Measurements from ENCODE around the gene INAFM2. TPM values are rescaled to one million over a fixed set of nuclear protein-coding genes. Genes with fewer than 3 reads are reported as not detected.

INAFM2 gene
- total RNA-seq, 1 donor from 2014 or later: 9.9 TPM

DNA sequence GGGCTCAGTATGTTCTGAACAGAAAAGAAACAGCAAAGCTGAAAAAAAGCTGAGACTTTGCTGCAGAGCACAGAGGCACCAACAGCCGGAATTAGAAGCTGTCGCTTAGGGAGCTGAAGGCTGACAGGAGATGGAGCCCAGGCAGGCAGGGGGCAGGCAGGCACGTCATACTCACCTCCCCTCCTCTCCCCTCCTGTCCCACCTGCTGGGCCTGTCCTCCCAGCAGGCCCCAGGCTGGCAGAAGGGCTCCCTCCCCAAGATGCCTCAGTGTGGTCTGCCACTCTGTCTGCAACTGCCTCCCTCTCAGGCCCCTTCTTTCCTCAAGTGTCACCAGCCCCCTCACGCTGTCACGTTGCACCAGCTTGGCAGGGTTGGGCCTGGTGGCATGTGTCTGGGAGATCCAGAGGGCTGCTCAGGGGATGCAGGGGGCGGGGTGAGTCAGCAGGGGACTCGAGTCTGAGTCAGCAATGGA, 37.4 kb upstream of the INAFM2 start:
- intact Hi-C loops (cut with micrococcal nuclease): no loop called here

DNA sequence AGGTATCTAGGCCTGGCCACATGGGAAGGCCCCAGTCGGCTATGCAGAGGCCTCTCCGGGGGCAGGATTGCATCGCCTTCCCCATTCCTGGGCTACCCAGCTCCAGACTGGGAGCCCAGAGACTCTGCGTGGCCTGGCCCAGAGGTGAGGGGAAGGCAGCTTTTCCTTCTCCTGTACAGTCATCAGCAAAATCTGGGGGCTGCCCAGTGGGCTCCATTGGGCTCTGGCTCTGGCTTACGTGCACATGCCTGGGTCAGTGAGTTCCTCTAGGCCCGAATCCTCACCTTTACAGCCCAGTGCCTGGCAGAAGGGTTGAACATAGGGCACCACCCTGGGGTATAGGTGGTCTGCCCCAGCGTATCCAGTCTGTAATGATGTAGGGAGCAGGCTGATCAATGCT, 36.7 kb upstream of the INAFM2 start:
- intact Hi-C loops (cut with micrococcal nuclease): no loop called here

DNA sequence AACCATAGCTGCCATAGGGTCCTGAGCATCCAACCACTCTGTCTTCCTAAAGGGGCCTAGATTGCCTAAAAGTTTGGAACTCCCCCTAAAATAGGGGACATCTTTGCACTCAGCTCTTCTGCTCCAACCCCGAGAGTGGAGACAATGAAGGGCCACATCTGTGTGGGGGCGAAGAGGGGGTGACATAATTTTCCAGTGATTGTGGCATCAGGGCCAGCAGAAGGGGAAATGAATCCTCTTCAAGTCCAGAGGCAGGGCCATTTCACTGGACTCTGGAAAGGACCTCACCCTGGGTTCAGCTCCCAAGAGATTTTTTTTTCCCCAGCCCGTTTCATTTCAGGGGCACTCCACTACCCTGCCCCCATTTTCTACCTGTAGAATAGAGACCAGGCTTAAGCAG, 36.0 kb upstream of the INAFM2 start:
- intact Hi-C loops (cut with micrococcal nuclease): no loop called here

DNA sequence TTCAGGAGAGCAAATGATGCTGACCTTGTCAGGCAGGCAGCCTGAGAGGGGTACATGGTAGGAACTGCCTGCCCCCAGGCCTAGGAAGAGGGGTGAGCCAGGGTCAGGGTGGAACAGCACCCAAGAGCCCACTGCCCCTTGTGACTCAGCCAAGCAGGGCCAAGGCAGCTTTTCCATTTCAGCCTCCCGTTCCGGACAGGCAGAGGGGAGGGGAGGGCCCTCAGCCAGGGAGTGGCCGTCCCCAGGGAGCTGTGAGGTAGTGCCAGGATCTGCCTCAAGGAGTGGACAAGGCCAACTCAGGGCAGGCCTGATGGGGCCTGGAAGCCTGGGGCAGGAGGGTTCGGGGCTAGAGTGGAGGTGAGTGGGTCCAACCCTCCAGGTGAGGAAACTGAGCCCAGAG, 35.5 kb upstream of the INAFM2 start:
- intact Hi-C loops (cut with micrococcal nuclease): no loop called here

DNA sequence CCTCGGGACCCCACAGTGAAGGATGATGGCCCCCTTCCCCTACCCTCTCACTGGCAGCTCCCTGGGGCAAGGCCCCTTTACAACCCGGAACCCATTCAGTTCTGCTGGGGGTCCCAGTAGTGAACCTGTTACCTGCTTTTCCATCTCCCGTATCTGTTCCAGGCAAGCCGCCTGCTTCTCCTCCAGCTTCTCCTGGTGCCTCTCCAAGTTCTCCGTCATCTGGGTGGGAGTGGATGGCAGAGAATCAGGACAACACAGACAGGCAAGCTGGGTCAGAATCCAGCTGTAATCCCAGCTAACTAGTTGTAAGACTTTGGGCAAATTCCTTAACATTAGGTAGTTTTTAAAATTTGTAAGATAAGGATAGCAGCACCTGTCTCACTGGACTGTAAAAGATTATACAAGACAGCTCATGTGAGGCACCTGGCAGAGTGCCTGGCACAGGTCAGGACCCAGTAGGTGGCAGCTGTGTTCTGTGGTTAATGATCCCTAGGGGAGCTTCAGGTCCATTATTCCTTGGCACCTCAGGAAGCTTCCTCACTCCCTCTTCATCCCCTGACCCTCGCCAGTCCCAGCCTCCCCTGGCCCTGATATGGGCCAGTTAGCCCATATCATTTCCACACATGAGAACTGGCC, 34.2 kb upstream of the INAFM2 start:
- intact Hi-C loops (cut with micrococcal nuclease): no loop called here

DNA sequence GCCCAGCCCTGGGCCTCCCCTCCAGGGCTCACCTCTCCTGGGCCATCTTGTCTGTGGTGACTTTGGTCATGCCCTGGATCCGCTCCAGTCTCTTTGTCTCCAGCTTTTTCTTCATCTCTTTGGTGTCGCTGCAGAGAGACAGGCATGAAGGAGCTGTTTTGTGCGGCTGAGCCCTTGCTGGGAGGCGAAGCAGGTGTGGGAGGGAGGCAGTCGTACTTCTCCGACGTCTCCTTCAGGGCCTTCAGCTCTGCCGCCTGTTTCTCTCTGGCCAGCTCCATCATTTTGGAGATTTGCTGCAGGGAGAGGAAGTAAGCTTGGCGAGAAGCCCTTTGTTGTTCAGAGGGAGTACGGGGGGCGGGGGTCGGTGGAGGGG, 33.0 kb upstream of the INAFM2 start:
- intact Hi-C loops (cut with micrococcal nuclease): no loop called here

DNA sequence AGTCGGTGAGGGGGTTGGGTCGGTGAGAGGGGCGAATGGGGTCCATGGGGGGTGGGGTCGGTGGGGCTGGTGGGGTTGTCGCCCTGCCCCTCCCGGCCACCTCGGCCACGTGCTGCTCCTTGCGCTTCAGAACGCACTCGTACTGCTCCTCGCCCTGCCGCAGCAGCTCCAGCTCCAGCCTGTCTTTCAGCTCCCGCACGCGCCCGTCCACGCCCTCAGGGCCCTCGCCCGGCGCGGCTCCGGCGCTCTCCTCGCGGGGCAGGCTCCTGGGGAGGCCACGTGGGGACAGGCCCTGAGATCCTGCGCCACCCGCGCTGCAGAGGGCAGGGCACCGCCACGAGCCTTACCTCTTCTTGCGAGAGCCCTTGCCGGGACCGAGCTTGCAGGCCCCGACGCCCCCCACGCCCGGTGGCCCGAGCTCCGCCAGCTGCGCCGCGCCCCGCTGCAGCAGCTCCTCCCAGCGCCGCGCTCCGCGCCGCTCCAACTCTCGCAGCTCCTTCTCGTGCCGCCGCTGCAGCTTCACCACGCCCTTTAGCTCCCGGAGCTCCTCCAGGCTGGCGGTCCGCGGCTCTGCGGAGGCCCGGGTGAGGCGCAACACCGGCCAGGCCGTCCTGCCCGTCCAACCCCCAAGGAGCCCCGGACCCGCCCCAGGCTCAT, 32.4 kb upstream of the INAFM2 start:
- intact Hi-C loops (cut with micrococcal nuclease): no loop called here

DNA sequence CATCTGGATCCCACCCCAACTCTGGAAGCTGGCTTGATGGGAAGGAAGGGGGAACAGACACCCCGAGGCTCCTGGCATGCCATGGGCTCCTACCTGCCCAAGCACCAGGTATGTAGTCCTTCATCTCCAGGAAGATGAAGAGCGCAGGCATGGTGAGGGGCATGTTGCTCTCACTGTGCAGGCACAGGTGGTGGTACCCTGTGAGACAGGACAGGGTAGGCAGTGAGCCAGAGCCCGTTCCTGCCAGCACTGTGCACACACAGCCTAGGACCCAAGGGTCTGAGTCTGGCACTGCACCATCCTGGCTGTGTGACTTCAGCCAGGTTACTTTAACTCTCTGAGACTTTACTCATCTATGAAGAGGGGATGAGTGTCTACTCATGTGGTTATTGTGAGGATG, 31.2 kb upstream of the INAFM2 start:
- intact Hi-C loops (cut with micrococcal nuclease): no loop called here

DNA sequence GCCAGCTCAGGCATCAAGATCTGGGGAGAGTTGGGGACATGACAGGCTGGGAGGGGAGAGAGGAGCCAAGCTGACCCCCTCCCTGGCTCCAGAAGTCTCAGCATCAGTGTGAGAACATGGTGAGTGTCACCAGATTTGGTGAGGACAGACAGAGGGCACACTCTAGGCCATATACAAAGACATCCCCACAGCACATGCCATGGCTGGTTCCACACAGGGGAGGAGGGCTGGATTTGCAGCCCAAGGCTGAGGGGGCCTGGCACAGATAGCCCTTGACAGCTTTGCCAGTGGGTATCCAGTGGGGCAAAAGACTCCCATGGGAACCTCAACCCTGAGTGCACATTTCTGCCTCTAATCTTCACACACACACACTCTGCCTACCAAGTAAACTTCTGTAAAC, 30.5 kb upstream of the INAFM2 start:
- intact Hi-C loops (cut with micrococcal nuclease): no loop called here

DNA sequence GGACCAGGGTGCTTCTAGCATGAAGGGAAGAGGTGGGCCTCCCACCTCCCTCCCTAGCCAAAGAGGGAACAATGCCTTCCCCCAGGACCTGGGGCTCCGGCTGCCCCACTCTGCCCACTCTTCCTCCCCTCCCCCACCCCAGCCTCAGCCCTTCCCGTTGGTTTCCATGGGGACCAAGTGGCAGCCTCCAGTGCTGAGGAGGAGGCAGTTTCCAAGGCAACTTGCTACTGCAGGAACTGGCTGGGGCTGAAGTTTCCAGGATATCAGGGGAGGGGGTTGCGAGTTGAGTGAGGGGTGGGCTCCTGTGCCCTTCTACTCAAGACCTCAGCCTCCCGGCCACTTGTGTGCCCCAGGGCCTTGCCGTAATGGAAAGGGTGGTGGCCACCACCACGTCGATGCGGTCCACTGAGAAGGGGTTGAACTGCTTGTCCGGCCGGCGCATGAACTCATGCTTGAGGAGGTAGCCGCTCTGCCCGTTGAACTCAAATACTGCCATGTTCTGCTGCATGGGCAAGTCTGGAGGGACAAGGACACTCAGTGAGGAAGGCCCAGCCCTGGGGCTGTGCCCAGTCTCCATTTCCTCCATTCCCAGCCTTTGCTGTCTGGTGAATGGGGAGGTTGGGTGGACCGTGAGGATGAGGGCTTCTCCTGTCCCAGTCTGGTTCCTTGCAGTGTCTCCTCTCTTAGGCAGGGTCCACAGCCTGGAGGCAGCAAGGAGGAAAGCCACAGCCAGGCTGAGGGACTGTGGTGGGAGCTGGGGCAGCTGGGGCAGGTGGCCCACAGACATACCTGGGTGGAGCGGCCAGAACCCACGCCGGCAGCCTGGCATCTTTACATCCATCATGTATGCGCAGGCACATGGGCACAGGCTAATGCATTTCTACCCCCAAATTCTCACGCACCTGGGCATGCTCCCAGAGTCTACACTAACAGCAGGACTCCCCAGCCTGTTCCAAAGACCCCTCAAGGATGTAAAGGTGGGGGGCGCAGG, 29.3 kb upstream of the INAFM2 start:
- intact Hi-C loops (cut with micrococcal nuclease): no loop called here

DNA sequence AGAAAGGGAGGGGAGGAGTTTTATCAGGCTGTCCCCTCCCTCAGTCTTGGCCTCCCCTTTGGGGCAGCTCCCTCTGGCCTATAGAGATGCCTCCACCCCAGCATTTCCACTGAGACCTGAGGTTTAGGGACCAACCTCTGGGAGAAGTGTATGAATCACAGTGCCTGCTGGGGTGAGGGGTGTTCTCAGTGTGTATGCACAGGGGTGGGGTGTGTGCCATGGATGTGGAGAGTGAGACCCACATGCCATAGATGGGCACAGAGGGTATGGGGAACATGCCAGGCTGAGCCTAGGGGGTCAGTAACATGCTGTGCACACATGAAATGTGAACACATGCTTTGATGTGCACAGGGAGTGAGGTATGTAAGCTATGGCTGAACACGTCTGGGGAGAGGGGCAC, 28.2 kb upstream of the INAFM2 start:
- intact Hi-C loops (cut with micrococcal nuclease): no loop called here

DNA sequence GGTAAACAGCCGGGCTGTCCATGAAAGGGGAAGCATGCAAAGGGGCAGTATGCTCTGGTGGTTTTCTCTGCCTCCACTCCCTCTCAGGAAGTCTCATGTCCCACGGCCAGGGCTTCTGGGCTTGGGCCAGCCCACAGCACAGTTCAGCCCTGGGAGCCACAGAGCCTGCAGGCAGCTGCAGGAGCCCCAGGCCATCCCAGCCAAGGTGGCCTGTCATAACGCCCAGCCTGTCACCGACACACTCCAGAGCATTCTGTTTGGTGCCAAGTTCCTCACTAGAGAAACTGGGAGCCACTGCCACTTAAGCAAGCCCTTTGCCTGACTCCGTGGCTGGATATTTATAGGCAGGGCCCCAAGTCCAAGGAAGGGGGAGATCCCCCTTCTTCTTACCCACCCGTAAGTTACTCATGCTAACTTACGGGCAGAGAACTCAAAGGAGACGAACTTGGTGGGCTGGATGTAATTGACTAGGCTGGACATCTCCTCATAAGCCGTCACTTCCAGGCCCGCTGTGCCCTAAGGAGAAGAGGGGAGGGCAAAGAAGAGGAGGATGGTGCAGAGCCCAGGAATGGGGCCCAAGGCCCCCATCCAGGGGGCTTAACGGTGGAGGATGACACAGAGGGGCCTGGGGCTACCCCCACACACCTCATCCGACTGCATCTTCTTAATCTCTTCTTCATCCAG, 27.5 kb upstream of the INAFM2 start:
- intact Hi-C loops (cut with micrococcal nuclease): no loop called here

DNA sequence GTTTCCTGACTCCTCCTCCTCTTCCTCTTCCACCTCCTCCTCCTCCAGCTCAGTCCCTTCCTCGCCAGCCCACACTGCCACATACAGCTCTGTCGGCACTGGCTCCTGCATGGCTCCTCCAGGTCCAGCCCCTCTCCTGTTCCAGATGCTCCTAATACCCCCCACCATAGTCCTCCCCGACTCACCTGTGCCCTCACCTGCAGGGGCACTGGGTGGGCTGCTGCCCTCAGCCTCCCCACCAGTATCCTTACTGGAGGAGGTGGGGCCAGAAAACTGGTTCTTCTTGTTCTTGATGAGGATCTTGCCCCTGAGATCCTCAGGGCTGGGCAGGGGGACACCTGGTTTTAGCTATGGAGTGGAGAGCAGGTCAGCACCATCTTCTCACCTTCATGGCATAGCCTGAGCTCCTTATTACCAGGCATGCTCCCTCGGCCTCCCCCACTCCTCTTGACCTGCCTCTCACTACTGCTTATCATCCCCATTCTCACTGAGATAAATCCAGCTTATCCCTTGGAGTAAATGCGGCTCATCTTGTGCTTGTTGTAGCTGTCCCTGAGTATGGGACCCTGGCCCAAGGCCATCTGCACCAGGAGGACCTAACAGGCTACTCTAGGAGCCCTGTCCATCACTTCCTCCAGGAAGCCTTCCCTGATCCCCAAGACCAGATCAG, 26.8 kb upstream of the INAFM2 start:
- intact Hi-C loops (cut with micrococcal nuclease): no loop called here

DNA sequence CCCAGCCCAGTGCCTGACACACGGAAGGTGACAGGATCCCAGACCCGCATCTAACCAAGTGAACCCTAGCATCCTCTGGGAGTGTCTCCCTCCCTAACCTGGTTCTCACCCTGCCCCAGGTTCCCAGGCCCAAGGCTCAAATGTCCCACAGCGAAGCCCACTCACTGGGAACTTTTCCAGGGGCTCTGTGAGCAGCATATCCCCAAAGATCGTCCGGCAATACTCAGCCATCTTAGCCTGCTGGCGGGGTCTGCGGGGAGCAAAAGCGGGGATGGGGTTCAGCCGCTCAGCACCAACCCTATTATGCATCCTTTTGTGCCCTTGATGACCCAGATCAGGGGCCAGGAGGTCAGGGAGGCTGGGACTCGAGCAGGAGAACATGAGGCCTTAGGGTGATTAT, 26.1 kb upstream of the INAFM2 start:
- intact Hi-C loops (cut with micrococcal nuclease): no loop called here

DNA sequence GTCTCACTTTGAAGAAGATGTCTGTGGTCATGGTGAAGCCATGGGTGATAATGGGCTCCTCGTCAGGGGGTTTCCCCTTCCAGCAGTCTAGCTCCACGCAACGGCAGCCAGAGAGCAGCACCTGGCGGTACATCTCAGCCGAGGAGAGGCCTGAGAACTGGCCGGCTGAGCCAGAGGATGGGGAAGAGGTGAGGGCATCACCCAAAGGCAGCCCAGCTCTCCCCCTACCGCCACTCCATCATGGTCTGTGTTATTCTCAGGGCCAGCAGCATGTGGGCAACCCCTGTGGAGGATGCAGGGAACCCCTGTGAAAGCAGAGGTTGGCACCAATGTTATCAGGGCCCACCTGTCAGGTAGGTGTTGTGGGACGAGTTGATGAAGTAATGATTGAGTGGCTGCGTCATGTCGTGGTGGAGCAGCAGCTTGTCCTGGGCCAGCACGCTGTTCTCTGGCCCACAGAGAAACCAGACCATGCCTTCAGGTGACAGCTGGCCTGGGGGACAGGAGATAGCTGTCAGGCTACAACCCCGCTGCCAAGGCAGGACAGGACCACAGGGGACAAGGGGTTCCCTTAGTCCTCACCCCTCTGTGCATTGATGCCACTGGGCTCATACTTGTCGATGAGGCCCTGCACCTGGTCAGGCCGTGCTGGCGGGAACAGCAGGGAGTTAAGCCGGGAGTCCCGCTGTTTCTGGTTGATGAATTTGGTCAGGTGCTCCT, 25.1 kb upstream of the INAFM2 start:
- intact Hi-C loops (cut with micrococcal nuclease): no loop called here

DNA sequence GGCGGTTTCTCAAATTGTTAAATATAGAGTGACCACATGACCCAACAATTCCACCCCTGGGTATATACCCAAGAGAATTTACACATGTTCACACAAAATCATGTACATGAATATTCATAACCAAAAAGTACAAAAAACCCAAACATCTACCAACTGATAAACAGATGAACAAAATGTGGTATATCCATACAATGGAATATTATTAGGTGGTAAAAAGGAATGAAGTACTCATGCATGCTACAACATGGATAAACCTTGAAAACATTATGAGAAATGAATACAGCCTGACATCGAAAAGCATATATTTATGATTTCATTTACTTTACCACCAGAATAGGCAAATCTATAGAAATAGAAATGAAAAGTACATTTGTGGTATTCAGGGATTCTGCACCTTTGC, 23.1 kb upstream of the INAFM2 start:
- intact Hi-C loops (cut with micrococcal nuclease): no loop called here

DNA sequence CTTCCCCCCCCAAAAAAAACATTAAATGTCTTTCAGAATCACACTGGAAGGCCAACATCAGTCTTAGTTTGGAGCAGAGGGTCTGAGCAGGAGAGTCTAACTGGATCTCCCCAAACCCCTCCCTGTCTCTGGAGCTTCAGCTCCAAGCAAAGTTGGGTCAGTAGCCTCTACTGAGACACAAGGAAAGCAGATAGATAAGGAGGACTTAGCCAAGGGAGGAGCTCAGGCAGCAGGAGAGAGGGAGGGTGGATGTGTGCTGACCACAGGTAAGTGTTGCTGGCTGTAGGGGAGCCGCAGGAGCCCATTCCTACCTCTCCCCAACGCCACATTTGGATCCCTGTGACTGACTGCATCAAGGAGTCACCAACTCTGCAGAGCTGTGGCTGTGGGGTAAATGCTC, 22.7 kb upstream of the INAFM2 start:
- intact Hi-C loops (cut with micrococcal nuclease): no loop called here

DNA sequence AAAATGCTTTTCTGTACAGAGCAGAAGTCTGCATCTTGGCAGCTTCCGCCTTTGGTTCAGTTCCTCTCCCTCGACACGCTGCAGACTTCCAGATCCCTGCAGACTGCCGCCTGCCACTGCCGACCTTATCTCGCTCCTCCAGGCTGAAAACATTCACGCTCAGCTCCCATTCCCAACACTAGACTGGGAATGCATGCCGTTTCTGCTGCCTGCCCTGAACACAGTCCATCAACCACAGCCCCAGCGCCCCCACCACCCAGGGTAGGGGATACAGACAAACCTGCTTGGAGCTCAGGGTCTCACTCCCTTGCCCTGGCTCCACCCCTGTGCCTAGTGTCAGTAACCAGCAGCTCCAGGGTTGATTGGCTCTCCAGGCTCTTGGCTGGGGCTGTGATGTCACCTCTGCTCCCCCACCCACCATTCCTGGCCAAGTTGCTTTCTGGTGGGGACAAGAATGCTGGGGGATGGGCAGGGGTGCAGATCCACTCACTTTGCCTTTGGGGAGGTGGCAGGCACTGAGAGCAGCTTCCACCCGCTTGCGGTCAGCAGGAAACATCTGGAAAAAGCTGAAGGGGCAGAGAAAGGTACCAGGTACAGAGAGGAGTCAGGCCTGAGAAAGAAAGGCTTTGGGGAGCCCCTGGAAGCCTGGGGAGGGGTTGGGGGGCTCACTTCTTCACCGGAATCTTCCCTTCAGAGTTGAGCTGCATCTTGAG, 21.9 kb upstream of the INAFM2 start:
- intact Hi-C loops (cut with micrococcal nuclease): no loop called here

DNA sequence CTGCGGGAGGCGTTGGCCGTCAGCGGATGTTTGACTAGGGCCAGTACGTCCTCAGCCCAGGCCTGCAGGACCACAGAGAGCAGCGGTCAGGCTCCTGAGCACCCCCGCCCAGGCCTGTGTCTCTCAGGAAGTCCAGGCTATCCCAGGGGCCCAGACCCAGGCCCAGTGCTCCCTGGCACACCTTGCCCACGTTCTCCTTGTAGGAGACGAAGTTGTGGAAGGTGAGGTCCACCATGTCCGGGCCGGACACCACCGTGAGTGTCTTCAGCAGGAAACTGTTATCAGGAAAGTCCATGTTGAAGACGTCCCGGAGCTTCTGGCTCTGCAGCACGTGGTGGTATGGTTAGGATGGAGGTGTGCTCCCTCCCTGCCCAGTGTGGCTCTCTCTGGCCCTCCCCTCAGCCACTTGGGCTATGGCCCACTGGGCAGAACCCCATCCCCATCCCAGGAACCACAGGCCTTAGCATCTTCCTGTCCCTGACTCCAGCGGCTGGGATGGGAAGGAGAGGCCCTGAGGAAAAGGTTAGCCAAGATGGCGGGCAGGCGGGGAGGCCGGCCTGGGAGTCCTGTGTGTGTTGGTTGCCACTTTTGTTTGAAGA, 21.1 kb upstream of the INAFM2 start:
- intact Hi-C loops (cut with micrococcal nuclease): no loop called here

Data from T-helper 2 cell treated with Interferon-gamma antibody and Interleukin-4, amounts not matched to agents 100 ng/mL and 5 ng/mL, for 36 hours (primary cell).